Stimulated activated CD4-positive, alpha-beta T cell treated with anti-CD3 and anti-CD28 coated beads, Interleukin-1b, Interleukin-23, amount 100 ng/mL, for 1 hour (primary cell): ENCODE measurements around the gene ERN1.
"Not testable (repeated sequence)": the region's sequence is repeated elsewhere in the genome, so short reads cannot be mapped to it uniquely, and the experiment has no call there.

Experiments used
- DNase-seq, 2 donors: peaks; one replicate each; pipeline ENCODE4 v3.0.0-alpha.2; 2020; ENCODE audit warnings: low read depth in 2 of 2

Gene ERN1

DNA sequence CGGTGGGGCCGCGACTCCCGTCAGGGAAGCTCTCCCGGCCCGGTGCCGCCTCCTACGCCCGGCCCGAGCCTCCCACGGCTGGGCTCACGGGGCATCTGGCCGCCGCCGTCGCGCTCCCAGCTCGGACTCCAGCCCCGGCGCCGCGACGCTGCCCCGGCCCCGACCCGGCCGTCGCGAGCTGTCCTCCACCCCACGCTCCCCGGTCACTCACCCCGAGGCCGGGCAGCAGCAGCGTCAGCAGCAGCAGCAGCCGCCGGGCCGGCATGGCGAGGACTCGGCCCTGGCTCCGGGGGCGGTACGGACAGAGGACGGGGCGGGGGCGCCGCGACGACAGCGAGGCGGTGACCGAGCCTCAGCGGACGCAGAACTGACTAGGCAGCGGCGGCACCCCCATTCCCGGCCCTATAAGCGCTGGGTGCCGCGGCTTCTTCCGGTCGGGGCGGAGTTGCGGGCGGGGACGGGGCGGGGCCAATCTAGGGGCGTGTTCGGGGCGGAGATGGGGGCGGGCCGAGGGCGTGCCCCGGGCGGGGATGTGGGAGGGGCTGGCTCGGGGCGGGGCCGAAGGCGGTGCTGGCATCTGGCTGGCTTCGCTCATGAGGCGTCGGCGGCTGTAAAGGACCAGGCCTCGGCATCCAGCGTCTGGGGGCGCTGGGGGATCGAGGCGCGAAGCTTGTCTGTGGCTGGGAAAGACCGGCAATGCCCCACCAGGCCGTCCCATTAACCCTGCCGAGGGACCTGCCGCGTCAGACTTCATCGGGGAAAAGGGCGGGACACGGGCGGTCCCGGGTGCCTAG, at the start of gene ERN1:
Gene ERN1 (minus strand): TSS at position 380 of the 794 bp plus-strand sequence. CDS start 115 bp downstream, at position 265.
- peak; percentile 88 to 89 for DNase-seq

DNA sequence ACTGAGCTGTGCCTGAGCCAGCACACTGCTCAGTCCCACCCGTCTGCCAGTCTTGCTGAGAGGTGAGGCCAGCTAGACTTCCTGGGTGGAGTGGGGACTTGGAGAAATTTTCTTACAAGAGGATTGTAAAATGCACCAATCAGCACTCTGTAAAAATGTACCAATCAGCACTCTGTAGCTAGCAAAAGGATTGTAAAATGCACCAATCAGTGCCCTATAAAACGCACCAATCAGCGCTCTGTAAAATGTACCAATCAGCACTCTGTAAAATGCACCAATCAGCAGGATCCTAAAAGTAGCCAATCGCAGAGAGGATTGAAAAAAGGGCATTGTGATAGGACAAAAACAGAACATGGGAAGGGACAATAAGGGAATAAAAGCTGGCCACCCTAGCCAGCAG, 49.1 kb upstream of the ERN1 start:
- DNase-seq, result not testable (repeated sequence)

DNA sequence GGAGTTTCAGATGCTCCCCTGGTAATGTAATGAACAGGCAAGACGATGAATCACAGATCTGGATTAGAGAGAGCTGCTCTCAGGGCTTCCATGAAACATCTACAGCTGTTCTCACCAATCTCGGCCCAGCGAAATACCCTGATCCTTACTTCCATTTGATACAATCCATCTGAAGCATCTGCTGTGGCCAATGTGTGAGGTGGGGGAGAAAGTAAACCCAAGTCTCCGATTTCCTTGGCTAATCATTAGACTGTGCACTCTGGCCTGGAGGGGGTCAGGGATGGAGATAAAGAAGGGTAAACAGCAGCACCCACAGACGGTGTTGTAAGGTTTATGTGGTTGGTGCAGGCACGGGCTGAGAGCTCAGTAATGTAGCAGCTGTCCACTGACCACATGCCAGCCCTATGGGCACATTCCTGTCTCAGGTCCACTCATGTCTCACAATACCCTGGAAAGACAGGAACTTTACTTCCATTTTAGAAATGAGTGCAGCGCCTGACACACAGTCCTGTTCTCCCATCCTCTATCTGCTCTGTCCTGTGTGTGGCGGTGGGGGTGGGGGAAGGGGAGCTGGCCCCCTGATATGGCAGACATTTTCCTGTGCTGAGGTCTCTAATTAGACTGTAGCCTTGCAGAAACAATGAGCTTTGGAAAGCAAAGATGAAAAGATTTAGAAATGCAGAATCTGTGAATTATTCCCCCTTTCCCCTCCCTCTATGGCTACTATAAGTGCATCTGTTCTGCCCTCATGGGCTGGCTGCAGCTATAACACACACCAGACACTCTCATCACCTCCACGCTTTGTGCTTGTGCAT, 48.3 kb upstream of the ERN1 start:
- no peak for DNase-seq

DNA sequence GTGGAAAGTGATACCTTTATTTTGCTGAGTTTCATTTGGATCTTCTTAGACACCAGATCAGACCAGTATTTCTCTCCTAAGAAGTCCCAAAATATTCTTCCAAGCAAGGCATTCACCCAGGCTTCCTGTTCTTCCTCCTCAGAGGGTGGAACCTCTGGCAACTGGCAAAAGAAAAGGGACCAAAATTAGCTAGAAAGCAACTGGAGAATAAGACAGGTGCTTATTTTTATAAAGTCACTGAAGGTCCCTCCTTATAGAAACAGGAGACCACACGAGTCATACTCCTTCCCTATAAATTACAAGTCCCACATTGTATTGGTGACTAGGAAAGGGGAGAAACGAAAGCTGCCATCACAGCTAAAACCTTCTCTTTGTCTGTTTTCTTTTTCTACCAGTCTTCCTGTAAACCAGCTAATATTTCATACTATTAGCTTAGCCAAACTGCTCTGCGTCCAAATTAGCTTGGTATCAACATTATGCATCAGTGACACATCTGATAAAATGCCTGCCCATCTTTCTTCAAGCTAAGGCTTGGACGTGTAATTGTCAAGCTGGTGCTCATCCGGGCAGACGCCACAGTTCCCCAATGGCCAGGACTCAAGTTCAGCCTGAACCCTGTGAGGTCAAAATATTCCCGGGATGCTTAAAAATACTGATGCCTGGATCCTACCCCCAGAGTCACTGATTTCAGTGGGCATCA, 47.5 kb upstream of the ERN1 start:
- no peak for DNase-seq

DNA sequence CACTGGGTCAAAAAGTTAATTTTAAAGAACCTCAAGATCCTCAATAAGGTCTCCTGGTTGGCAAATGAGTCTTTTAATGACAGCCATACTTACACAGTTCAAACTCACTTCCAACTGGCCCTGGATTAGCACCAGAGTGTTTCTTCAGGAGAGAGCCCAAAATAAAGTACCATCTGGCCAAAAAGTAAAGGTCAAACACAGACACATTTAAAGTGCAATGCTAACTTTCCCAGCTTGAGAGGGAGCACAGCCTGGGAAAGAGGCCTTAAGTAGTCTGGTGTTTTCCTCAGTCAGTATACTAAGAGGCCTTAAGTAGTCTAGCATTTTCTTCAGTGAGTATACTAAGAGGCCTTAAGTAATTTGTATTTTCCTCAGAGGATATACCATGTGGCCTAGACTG, 46.6 kb upstream of the ERN1 start:
- DNase-seq, result no peak

DNA sequence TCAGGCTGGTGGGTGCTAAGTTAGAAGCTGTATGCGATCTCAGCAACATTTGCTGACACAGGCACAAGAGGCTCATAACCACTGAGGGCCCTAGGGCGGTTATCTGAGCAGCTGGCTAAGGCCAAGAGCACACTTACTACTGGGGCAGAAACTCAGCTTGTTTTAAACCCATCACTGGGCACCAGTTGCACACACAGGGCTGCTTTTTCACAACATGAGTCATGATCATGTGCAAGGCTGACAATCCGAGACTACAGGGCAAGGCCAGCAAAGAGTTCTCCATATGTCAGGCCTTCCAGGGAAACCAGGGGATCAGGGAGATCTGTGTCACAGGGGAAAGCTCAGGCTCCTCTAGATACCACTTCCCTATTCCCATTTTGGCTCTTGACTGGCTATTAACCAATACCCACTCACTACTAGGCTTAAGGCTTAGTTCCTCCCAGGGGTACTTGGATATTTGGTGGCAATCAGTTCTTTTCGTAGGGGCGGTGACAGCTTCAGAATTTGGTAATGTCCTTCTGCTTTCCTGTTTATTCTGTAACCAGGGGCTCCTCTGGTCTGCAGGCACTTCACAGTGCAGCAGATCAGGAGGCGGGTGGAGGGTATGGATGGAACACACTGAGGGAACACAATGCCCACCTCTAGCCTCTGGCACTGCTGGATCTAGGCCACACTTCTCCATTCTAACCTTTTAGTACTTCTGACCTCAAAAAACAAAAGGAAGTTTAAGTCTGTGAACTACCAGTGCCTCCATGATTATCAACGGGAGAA, 44.9 kb upstream of the ERN1 start:
- DNase-seq, result no peak

DNA sequence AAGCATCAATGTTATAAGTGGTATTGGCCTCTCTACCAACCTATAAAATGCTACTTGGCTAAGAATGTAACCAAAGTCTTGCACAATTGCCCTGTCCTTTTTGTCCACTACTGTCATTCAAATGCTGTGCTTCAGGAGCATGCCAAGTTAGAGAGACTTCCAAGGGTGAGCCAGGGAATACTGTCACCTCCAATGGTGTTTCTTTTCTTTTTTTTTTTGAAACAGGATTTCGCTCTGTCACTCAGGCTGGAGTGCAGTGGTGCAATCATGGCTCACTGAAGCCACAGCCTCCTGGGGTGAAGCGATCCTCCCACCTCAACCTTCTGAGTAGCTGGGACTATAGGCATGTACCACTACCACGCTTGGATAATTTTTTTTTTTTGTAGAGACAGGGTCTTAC, 43.7 kb upstream of the ERN1 start:
- DNase-seq, result no peak

DNA sequence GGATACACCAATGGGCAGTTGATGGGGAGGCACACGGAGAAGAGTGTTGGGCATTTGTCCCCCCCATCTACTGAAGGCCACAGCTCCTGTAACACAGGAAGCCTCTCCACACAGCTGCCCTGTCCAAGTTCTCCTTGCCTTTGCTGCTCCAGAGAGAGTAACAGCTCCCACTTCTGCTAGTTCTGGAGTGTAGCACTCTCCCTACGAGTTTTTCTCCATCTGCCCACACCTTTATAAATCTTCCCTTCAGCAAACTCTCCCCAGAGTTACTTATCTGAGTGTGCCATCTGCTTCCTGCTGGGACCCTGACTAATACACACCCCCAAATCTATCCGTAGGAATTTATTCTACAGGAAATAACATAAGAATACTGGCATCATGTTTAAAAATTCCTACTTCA, 42.6 kb upstream of the ERN1 start:
- DNase-seq, result no peak

DNA sequence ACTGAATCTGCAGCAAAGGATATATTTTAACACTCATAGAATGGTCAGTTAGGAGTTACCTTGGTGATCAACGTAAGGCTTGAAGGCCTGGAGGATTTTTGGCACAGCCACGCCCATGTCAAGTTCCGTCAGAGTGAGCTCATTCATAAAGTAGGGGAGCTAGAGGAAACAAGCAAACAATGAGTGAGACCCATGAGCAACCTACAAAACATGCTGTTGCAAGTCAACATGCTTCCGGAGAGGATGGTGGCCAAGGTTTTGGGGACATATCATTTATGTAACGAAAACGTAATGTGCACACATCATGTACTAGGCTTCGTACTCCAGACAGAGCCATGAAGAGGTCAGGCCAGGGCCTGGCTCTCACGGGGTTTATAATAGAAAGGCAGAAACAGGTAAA, 41.1 kb upstream of the ERN1 start:
- DNase-seq, result no peak

DNA sequence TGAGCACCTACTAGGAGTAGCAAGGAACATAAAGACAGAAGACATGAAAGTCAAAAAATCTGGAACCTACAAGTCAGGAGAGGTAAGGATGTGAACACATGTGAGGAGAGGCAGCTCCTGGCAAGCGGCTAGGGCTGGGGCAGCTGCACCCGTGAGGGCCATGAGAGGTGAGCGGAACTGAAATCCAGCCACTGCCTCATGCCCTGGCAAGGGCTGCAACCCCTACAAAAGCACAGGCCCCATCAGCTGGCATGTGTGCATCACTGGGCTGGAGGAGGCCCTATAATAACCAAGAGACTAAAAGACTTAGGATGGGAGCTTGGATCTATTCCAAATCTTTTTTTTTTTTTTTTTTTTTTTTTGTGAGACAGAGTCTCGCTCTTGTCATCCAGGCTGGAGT, 40.3 kb upstream of the ERN1 start:
- no peak for DNase-seq

DNA sequence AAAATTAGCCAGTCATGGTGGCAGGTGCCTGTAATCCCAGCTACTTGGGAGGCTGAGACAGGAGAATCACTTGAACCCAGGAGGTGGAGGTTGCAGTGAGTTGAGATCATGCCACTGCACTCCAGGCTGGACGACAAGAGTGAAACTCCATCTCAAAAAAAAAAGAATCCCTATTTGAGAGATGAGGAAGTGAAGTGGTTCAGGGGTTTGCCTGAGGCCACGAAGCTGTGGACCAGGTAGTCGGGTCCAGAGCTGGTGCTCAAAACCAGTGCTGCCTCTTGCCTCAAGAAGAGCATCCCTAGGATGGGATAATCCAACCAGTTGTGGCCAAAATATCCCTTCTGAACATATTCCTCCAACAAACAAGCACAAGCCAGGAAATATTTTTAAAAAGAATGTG, 37.7 kb upstream of the ERN1 start:
- not testable (repeated sequence) for DNase-seq

DNA sequence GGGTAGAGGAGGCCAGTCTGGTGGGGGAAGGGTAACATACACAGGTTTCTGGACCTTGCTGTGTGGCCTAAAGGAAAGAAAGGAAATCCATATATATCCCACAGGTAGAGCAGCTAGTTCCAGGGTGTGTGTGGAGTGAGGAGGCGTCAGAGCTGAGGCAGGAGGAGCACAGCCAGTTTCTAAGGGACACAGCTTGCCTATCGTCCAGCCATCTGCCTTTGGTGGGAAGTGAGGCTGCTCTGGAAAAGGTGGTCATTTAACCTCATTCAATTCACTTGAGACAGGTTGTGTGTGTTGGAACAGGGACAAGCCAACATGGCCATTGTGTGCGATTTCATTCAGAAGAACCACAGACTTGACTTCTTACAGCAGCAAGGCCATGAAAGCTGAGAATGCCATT, 36.9 kb upstream of the ERN1 start:
- DNase-seq, result no peak

DNA sequence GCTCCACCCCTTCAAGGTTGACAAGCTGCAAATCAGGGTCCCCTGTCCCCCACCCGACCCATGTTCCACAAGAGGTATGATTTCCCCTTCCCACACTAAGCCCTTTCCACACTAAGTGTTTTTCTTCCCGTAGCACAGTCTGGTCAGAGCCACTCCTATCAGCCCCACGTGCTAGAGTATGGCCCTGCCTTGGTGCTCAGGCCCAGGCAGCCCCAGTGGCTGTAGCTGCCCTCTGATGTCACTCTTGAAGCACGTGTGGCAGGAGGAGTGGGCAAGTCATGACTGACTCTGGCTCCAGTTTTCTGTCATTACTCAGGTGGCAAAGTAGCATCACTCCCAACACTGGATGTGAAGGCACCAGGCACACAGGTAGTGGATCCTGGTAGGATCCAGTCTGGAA, 35.4 kb upstream of the ERN1 start:
- no peak for DNase-seq

DNA sequence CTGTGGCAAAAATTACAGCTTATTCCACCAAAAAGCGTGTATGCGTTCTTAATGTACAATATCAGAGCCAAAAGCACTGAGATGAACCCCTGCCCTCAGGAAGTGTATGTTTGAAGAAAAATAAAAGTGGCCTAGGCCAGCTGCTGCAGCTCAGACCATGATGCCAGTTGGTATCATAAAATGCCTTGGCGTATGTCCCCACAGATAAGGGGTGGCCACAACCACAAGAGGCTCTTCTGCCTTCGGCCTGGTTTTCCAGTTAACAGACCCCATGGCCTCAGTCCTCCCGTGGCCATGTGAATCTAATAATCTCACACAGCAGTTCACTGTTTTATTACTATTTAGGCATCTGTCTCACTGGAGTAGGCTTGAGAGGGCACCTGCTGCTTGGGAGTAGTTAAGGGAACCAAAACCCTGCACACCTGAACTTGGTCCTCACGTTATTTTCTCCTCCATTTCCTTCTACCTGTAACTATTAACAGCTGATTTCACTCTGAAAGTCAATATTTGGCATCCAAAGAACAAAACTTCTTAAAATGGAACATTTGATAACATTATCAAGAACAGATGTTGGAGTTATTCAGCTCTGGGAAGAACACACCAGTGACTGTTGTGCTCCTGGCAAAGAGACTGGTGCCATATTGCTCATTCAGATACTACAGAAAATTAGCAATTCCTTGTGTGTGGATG, 34.8 kb upstream of the ERN1 start:
- no peak for DNase-seq

DNA sequence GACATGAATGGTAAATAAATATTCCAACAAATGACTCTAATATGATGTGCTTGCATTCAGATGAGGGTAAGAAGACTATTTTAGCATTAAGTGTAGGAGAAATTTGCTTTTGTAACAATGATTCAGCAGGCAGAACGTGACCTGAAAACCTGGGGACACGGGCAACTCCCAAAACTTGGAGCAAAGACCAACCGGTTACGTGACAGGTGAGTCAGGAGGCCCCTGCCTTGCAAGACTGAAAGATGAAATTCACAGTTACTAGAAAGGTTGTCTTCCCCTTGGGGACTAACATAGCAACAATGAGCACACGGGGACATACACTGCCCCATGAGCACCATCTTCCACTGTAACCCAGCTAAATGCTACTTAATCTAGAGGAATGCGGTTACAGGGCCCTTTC, 33.5 kb upstream of the ERN1 start:
- no peak for DNase-seq

DNA sequence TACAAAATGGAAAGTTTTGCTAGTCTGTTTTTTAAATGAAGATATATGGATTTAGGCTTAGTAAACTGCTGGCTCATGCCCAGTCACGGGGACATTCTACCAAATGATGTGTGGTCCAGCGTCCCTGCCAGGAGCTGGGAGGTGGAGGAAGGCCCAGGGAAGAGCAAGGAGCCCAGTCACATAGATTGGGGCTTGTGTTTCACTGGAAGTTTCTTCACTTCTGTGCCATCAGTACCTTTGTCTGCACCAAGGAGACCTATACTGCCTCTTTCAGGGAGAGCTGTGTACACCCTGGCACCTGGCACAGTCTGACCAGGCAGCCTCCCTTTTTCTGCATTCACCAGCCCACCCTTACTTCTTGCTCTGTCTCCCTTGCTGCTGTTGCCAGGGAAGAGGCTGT, 32.6 kb upstream of the ERN1 start:
- DNase-seq, result no peak

DNA sequence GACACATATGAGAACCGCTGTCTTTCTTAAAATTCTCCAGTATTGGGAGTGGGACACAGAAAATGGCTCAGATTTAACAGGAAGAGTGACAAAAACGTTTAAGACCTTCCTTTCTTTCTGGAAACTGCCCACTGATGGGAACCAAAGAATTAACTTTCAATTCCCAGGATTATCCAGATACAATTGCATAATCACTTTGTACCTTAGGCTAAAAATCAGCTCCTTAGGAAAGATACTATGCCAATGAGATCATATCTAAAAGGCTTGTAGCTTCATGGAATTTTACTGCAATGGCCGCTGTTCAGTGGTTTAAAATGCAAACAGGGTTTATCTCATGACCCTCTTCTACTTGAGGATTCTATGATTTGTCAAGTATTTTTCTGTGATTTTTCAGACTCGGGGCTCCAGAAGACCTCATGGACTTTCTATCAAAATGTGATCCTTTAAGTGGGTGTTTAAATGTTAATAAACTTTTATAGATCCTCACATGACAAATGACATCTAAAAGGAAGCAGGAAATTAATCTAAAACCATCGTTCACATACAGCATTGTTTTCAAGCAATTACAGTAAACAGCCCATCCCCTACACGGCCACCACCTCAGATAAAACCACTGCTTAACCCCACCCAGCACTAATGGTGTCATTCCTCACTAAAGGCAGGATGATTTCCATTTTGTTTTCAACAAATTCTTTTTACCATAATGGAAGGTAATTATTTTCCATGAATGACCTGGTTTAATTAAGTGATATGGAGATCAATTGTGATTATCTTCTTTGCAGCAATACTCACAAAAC, 31.6 kb upstream of the ERN1 start:
- no peak for DNase-seq

DNA sequence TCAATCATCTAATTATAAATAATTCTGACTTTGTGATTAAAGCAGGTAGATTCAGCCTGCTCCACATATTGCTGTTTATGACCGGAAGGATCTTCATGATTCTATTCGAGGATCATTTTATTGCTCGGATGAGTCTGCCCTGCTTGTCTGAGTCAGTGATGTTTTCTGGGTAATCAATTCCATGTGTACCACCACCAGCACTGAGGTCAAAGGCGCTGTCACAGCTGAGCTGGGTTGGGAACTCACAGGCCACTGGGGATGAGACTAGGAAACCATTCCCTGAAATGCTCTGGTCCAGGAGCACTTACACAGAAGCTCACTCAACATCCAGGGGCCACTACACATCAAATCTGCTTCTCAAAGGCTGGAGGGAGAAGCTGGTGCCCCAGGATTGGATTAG, 30.4 kb upstream of the ERN1 start:
- DNase-seq, result no peak

DNA sequence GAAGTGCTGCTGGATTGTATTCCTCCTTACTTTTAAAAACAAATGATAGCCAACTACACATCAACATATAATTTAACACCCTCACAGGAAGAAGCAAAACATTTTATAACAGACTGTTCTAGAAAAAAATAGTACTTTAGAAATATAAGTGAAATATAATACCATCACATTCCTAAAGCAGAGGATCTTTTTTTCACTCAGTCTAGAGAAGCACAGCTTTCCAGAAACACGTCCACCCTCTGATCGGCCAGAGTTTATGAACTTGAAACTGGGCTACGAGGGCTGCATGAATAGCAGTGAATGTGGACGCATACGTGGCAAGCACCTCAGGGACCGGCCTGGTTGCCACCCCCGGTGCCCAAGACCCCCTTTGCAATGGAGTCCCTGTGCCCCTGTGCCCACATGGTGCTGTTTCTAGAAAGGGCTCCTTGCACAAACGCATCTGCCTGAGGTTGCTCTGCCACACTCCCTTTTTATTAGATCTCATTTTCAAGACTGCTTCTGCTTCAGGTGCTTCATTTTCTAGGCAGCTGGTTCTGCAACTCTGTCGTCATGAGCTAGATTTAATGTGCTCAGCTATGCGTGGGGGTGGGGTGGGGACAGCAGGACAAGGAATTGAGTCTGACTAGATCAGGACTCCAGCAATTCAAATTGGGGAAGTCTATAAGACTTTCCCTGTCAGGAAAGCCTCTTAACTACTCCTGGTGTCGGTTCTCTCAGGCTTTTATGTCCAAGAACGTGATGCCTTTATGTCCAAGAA, 29.1 kb upstream of the ERN1 start:
- no peak for DNase-seq

DNA sequence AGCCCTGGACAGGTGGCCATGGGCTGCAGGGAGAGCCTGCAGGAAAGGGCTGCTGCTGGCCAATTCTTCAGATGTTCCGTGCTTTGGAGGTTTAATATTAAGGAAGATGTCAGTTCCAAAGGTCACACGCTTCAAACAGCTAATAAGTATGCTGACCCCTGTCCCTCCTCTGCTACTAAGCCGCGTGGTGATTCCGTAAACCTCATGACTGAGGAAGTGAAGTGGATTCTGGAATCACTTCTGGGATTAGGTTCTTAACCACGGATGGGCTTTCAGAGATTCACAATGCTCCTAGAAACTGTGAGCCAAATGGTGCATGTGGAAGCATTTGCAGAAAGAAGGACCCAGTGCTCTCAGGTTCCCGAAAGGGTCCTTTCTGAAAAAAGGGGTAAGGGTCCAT, 28.5 kb upstream of the ERN1 start:
- no peak for DNase-seq
